ENCODE data around the gene ACOT7. TPM values are rescaled to one million over a fixed set of nuclear protein-coding genes. Genes with fewer than 3 reads are reported as not detected.
A peak's percentile ranks its signal among the peaks of the same experiment; 100 is the strongest.

ACOT7 gene
- total and polyA plus RNA-seq, 2 of the 13 experiments (the other 11 are each of a cell fraction or from before 2014, with no cell fraction given): 33.0 to 55.8 TPM

DNA sequence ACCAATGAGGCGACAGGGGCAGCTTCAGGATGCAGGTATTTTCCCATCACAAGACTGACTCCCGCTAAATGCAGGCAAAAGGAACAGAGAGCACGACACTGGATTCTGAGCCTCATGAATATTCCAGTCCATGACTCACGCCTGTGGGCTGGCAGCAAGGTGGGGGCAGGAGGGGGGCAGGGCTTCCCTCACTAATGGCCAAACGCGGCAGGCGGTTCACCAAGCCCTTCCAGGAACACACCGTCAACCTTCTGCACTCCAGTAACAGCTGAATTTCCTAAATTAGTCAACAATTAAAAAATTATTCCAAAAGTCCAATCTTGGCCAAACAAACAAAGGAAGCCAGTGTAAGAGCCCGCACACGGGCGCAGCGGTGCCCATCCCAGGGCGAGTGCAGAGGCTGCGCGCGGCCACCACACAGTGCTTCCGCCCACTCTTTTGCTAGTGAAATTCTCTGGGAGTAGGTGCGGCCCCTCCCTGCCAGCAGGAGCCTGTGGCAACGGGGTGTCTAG lies 120.1 kb downstream of the ACOT7 start:
- H4K20me1 ChIP-seq (ENCODE audit: insufficient read depth, low read length): no peaks in the 10 kb centered on the region
- DNase-seq (ENCODE audit: low spot score): no peak
- H3K4me3 ChIP-seq (replicated peaks in 1 of 3; ENCODE audit: insufficient read depth in 1 of 3, low read depth in 2 of 3, low read length in 3 of 3): no peak overlapping the region
- FAIRE-seq: no peak
- BruUV-seq (replicated peaks): no TSS peak
- no peak overlapping the region for H3K27ac ChIP-seq (ENCODE audit: extremely low read length, insufficient read depth, low read length)
- ATAC-seq: no peak
- H3K9me3 ChIP-seq (ENCODE audit: low read length): no peaks in the 10 kb centered on the region
- no peaks in the 10 kb centered on the region for H3K27me3 ChIP-seq (ENCODE audit: control insufficient read depth in 1 of 2, insufficient read depth in 2 of 2, low read length in 2 of 2)
- no peaks in the 10 kb centered on the region for H3K79me2 ChIP-seq (ENCODE audit: insufficient read depth, low read length)
- no peak overlapping the region for H2AFZ ChIP-seq (ENCODE audit: low read length)
- in situ Hi-C loops (cut with HindIII; ENCODE audit: extremely low pct_ligation_motif_present, low pct_unique_long_range_greater_than_20kb) (no loop called here), intact Hi-C loops (cut with micrococcal nuclease; ENCODE audit: unreplicated experiment) (no loop called here)
- ChIA-PET CTCF (ENCODE audit: low intra/inter-chr PET ratio, low total read pairs) (no interaction called here), POLR2A (no interaction called here)
- peaks cover 1 to 6% of the 10 kb centered on the region in 2 experiments; a peak in 1 of 5 replicates for H3K36me3 ChIP-seq (replicated peaks in 1 of 2; ENCODE audit: control insufficient read depth in 1 of 2, insufficient read depth in 2 of 2, low read length in 2 of 2)
- no peak overlapping the region for H3K4me2 ChIP-seq (ENCODE audit: low read depth, low read length)
- TF ChIP-seq ZNF629 (CRISPR knock-in tag; conservative IDR thresholded peaks at IDR 0.05): no peak
- TF ChIP-seq, protein P1, sequence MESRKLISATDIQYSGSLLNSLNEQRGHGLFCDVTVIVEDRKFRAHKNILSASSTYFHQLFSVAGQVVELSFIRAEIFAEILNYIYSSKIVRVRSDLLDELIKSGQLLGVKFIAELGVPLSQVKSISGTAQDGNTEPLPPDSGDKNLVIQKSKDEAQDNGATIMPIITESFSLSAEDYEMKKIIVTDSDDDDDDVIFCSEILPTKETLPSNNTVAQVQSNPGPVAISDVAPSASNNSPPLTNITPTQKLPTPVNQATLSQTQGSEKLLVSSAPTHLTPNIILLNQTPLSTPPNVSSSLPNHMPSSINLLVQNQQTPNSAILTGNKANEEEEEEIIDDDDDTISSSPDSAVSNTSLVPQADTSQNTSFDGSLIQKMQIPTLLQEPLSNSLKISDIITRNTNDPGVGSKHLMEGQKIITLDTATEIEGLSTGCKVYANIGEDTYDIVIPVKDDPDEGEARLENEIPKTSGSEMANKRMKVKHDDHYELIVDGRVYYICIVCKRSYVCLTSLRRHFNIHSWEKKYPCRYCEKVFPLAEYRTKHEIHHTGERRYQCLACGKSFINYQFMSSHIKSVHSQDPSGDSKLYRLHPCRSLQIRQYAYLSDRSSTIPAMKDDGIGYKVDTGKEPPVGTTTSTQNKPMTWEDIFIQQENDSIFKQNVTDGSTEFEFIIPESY (CRISPR knock-in tag; IDR thresholded peaks at IDR 0.05): peak; percentile 41; the same call in 1 of the 2 replicates
- WGBS (ENCODE audit: low lambda C conversion rate): 94% methylated on average over 17 of the region's 19 CpGs
- H3K4me1 ChIP-seq (ENCODE audit: insufficient read depth, low read length): no peaks in the 10 kb centered on the region
- no peak overlapping the region for H3K9ac ChIP-seq (ENCODE audit: insufficient read depth, low read depth, low read length)

DNA sequence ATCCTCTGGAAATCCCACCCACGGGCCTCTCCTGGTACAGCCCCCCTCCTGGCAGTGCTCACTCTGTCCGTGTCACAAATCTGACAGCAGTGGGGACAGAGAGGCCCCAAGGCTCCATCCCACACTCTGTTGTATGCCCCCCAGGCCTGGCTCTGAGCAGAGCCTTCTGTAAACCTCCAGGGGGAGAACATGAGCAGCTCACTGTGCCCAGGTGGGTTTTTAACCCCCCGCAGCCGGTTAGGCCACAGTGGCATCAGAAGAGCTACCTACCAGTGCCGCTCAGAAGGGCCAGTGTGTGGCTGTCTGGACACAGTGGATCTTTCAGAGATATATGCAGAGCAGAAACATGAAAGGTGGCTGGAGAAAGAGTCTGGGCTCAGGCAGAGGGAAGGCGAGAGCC lies 120.7 kb downstream of the ACOT7 start:
- H3K36me3 ChIP-seq (replicated peaks in 1 of 2; ENCODE audit: control insufficient read depth in 1 of 2, insufficient read depth in 2 of 2, low read length in 2 of 2): 0 out of 5 replicates have a peak, but pooled peaks cover 1 to 6% of the 10 kb centered on the region in 2 experiments
- no peak for DNase-seq (ENCODE audit: low spot score)
- WGBS (ENCODE audit: low lambda C conversion rate): 92% methylated on average over 6 of the region's 6 CpGs
- POLR2A ChIA-PET: no interaction called here
- no peaks in the 10 kb centered on the region for H3K79me2 ChIP-seq (ENCODE audit: insufficient read depth, low read length)
- H4K20me1 ChIP-seq (ENCODE audit: insufficient read depth, low read length): no peaks in the 10 kb centered on the region
- H3K27me3 ChIP-seq (ENCODE audit: control insufficient read depth in 1 of 2, insufficient read depth in 2 of 2, low read length in 2 of 2): no peaks in the 10 kb centered on the region
- no peaks in the 10 kb centered on the region for H3K9me3 ChIP-seq (ENCODE audit: low read length)
- no peak for ATAC-seq
- H2AFZ ChIP-seq (ENCODE audit: low read length): no peak overlapping the region
- FAIRE-seq: no peak
- no peak overlapping the region for H3K27ac ChIP-seq (ENCODE audit: extremely low read length, insufficient read depth, low read length)
- H3K4me1 ChIP-seq (ENCODE audit: insufficient read depth, low read length): no peaks in the 10 kb centered on the region
- BruUV-seq (replicated peaks): no TSS peak
- no peak overlapping the region for H3K9ac ChIP-seq (ENCODE audit: insufficient read depth, low read depth, low read length)
- CTCF ChIA-PET (ENCODE audit: low intra/inter-chr PET ratio, low total read pairs): no interaction called here
- no peak overlapping the region for H3K4me3 ChIP-seq (replicated peaks in 1 of 3; ENCODE audit: insufficient read depth in 1 of 3, low read depth in 2 of 3, low read length in 3 of 3)
- in situ Hi-C loops (cut with HindIII; ENCODE audit: extremely low pct_ligation_motif_present, low pct_unique_long_range_greater_than_20kb) (no loop called here), intact Hi-C loops (cut with micrococcal nuclease; ENCODE audit: unreplicated experiment) (no loop called here)
- H3K4me2 ChIP-seq (ENCODE audit: low read depth, low read length): no peak overlapping the region
- TF ChIP-seq, protein P2, sequence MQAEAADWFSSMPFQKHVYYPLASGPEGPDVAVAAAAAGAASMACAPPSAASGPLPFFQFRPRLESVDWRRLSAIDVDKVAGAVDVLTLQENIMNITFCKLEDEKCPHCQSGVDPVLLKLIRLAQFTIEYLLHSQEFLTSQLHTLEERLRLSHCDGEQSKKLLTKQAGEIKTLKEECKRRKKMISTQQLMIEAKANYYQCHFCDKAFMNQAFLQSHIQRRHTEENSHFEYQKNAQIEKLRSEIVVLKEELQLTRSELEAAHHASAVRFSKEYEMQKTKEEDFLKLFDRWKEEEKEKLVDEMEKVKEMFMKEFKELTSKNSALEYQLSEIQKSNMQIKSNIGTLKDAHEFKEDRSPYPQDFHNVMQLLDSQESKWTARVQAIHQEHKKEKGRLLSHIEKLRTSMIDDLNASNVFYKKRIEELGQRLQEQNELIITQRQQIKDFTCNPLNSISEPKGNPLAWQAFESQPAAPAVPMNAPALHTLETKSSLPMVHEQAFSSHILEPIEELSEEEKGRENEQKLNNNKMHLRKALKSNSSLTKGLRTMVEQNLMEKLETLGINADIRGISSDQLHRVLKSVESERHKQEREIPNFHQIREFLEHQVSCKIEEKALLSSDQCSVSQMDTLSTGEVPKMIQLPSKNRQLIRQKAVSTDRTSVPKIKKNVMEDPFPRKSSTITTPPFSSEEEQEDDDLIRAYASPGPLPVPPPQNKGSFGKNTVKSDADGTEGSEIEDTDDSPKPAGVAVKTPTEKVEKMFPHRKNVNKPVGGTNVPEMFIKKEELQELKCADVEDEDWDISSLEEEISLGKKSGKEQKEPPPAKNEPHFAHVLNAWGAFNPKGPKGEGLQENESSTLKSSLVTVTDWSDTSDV (CRISPR knock-in tag; IDR thresholded peaks at IDR 0.05): no peak
- no peak for TF ChIP-seq ELF3 (CRISPR knock-in tag; IDR thresholded peaks at IDR 0.05)
- no peak for TF ChIP-seq PAF1 (CRISPR knock-in tag; IDR thresholded peaks at IDR 0.05)
- TF ChIP-seq HES4 (CRISPR knock-in tag; IDR thresholded peaks at IDR 0.05; ENCODE audit: borderline replicate concordance): no peak
- TF ChIP-seq ZNF761 (CRISPR knock-in tag; conservative IDR thresholded peaks at IDR 0.05): no peak
- TF ChIP-seq, protein P3, sequence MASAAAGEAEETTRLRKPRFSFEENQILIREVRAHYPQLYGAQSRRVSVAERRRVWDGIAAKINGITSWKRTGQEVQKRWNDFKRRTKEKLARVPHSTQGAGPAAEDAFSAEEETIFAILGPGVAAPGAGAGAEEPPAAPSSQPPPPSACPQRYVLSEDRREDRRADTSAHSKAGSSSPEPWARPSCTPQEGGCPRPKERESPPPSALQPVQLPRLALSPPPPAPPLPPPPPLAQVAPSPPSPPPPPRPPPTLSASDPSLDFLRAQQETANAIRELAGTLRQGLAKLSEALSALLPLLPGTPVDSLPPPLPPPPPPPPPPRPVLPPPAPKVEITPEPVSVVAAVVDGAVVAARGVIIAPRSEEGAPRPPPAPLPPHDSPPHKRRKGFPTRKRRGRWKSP (CRISPR knock-in tag; IDR thresholded peaks at IDR 0.05): no peak
- TF ChIP-seq POLR2G (IDR thresholded peaks at IDR 0.05; ENCODE audit: low read depth, low read length): no peak
- TF ChIP-seq AHR (CRISPR knock-in tag; IDR thresholded peaks at IDR 0.05): no peak
- TF ChIP-seq ZNF468 (CRISPR knock-in tag; IDR thresholded peaks at IDR 0.05): no peak
- TF ChIP-seq RARG (CRISPR knock-in tag; IDR thresholded peaks at IDR 0.05; ENCODE audit: low read depth): no peak
- no peak for TF ChIP-seq MIER3 (CRISPR knock-in tag; IDR thresholded peaks at IDR 0.05; ENCODE audit: borderline replicate concordance)
- TF ChIP-seq ZEB1 (IDR thresholded peaks at IDR 0.05; ENCODE audit: insufficient replicate concordance, low read depth): no peak

Measured in HepG2 (cell line).